DMS 273 treated with DMSO at 0.1 percent for 48 hours (cell line): ENCODE results near the gene RNF41.
"Not testable (repeated sequence)": the region's sequence is repeated elsewhere in the genome, so short reads cannot be mapped to it uniquely, and the experiment has no call there.

Experiments used
- DNase-seq: peaks from one replicate; lab custom pipeline; 2025; lab: John Stamatoyannopoulos, UW

RNF41 gene

DNA sequence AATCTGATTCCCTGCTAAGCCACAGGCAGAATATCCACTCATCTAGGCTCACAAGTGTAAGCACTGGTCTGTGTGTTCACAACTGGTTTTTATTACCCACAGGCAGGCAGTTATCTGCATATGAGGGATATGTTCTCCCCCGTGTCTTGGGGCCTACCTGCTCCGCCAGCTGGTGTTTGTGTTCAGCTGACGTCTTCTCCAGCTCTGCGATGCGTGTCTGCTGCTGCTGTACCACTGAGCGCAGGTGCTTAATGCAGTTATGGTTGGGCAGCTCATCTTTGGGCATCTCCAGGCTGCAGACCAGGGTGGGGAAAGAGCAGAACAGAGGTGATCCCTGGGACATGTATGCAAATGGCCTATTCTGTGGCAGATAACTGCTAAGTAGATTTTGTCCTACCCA, 13.7 kb downstream of the RNF41 start:
- DNase-seq: no peak

DNA sequence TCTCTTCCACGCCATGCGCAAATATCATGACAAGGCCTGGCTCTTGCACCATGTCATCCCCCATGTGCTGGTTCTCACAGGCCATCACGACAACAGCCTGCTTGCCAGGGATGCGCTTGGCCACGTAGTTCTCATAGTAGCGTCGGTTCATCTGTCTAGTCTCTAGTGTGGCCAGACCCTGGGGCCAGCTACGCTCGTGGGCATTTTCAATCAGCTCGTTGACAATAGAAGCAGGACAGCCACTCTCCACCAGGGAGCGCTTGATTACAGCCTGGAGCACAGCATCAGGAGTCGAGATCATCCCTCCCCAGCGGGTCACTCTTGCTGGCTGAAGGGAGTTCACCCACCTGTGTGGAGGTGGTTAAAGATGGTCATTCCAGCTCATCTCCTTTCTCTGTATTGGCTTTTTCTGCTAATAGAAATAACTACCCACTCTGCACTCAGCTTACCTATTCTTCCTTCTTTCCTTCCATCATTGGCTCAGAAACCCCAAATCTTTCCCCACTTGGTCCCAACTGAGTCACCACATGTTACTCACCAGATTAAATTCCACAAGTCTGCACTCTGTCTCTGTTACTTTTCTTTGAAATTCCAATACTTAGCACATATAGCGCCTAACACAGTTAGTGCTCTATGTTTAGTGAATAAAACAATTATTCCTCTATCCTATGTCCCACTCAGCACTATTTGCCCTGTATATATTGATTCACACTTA, 15.1 kb downstream of the RNF41 start:
- DNase-seq: no peak

GRCh38 chr12:56205445-56205844, 16.3 kb downstream of the RNF41 start:
- DNase-seq: no peak

- DNase-seq: no peak
These were observed 17.4 kb downstream of the RNF41 start for GRCh38 chr12:56204275-56204674.

- no peak for DNase-seq
These were observed 18.9 kb downstream of the RNF41 start for GRCh38 chr12:56202838-56203237.

- DNase-seq: no peak
These were observed 19.4 kb downstream of the RNF41 start for GRCh38 chr12:56202366-56202765.

GRCh38 chr12:56198836-56199235, 22.9 kb downstream of the RNF41 start:
- DNase-seq: no peak

DNA sequence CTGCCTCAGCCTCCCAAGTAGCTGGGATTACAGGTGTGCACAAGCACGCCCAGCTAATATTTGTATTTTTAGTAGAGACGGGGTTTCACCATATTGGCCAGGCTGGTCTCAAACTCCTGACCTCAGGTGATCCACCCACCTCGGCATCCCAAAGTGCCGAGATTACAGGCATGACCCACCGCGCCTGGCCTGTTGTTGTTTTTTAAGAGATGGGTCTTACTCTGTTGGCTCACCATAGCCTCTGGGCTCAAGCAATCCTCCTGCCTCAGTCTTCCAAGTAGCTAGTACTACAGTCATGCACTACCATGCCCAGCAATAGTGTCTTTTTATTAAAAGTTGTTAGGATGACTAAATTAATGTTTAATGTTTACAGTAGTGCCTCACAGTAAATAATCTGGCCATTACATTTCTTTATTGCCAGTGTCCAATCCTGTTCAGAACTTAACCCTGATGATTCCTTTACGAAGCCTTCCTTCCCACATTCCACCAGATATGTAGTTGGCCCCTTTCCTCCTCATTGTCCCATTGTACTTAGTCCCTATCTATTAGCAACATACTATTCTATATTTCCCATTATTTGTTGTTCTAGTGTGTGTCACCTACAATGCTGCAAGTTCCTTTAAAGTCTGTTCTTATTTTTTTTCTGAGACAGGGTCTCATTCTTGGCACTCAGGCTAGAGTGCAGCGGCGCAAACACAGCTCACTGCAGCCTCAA, 23.6 kb downstream of the RNF41 start:
- no peak for DNase-seq

DNA sequence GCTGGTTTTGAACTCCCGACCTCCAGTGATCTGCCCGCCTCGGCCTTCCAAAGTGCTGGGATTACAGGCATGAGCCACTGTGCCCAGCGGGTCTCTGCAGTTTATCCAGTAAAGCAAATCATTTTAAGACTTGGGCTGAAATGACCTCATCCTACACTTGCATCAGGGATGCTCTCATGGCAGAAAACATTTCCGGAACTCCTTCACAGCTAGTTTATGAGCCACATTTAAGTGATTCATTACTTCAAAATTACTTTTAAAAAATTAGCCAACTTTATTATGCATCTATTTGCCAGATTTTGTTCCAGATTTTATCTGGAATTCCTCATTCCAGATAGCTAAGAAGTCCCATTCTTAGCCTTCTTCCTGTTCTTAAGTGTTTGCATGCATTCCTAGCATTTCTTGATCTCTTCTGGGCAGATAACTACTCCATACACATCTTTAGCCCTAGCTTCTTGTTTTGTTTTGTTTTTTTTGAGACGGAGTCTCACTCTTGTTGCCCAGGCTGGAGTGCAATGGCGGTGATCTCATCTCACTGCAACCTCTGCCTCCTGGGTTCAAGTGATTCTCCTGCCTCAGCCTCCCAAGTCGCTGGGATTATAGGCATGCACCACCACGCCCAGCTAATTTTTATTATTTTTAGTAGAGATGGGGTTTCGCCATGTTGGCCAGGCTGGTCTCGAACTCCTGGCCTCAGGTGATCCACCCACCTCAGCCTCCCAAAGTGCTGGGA, 24.7 kb downstream of the RNF41 start:
- not testable (repeated sequence) for DNase-seq

DNA sequence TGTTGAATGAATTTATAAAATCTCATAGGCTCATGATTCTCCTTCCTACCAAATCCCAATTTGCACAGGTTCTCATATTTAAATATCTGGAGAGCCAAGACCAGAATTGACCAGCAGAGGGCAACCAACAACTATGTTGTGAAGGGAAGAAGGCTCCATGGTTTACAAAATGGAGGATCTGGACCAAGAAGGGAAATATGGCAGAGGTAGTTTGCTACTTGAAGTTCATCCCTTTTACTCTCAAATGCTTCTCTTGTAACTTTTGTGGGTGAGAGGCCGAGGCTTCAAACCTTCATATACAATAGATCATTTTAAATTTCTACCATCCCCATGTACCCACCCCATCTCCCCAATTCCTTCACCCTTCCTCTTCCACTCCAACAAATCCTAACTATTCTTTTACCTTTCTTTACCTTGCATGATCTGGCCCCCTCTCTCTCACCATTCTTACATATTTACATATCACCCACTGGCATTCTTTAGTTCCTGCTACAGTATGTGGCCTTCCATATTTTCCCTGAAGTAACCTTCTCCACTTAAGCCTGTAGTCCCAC, 28.6 kb downstream of the RNF41 start:
- DNase-seq: peak; percentile 62

DNA sequence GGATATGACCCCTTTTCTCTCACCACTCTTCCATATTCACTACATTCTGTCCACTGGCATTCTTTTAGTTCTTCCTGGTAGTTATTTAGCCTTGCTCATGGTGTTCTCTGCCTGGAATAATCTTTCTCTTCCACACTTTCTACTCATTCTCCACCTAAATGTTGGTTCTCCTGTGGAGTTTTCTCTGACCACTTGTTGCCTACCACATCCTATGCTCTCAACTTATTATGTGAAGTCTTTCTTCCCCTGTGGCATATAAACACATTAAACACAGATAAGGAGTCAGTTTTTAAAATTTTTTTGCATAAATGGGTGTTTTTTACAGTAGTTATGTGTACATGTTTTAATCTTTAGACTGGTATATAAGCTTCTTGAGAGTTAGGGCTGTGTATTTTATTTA, 29.1 kb downstream of the RNF41 start:
- no peak for DNase-seq

DNA sequence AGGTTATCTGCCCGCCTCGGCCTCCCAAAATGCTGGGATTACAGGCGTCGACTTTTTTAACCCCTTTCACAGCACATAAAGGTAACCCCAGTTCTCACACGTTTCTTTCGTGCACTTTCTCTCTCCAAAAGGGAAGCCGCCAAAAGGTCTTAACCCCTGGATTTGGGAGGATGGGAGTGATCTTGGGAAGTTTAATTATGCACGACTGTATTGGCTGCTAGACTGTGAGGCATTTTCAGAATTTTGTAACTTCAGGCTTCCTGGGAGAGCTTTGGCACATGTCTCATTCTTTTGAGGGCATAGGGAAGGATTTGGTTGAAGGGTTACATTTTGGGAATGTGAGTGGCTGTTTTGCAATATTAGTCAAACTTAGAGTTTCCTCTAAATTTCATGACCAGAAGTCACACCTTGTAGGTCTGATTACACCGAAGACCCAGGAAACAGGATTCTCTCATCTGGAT, 31.0 kb downstream of the RNF41 start:
- no peak for DNase-seq

GRCh38 chr12:56189918-56190694, 31.6 kb downstream of the RNF41 start:
- DNase-seq: peak; percentile 58

- DNase-seq: peak; percentile 17
These were observed 32.4 kb downstream of the RNF41 start, which contains the start of gene SMARCC2 for GRCh38 chr12:56189099-56189917. Gene SMARCC2, minus strand, starts transcription at chr12:56189483. Its CDS starts 22 bp downstream, at chr12:56189461.

GRCh38 chr12:56188778-56189098, 33.0 kb downstream of the RNF41 start:
- no peak for DNase-seq

DNA sequence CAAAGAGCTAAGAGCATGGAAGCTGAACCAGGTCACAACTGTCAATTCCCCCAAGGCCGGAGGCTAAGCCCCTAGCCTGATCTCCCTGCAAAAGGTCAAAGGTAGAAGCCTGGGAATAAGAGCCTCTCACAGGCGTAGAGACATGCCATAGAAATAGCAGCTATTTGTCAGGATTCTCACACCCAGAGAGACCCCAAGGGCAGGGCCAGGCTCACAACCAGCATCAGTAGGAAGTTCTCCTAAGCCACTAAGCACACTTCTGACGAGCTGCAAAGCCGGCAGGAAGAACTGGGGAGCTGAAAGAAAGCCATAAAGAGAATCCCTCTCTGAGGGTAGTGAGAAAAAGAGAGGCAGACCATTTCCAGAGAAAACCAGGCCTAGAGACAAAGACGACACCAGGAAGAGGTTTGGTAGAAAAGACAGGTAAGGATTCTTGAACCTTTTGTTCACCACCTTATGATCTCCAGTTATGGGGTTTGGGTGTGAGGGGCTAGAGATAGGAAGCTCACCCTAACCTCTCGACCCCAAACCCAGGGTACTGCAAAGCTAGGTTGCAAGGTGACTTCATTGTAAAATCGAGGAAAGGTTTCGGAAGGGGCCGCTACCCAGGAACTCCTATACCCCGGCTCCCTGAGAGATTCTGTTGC, 33.5 kb downstream of the RNF41 start:
- no peak for DNase-seq

- DNase-seq: no peak
These were observed 34.8 kb downstream of the RNF41 start for GRCh38 chr12:56186957-56187356.

- no peak for DNase-seq
These were observed 43.4 kb downstream of the RNF41 start for GRCh38 chr12:56178347-56178746.

GRCh38 chr12:56172839-56173238, 48.9 kb downstream of the RNF41 start:
- no peak for DNase-seq

DNA sequence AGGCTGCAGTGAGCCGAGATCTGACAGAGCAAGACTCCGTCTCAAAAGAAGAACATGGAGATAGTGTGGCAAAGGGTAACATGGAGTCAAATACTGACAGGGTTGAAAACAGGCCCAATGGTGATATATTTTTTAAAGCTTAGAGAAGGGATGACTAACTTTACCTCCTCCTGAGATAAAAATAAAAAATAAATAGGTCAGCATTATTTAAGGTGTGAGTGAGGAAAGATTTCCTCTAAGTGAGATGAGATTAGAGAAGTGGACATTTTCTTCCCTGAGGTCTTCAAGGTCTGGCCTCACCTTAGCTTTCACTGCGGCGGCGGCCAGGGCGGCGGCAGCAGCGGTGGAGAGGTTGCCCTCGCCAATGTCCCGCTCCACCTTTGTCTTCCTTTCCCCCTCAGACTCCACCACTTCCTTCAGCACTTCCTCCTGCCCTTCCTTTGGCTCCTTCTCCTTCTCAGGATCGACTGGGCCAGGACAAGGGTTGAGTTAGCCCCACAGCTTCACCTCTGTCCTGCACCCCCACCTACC, 52.4 kb downstream of the RNF41 start:
- DNase-seq: no peak
